Bronchial epithelial cell (primary cell): ENCODE measurements around the gene TMEFF1. TPM values are rescaled to one million over a fixed set of nuclear protein-coding genes. Genes with fewer than 3 reads are reported as not detected.

Source experiments
- DNase-seq: peaks from one replicate; pipeline ENCODE4 v3.0.0-alpha.2; 2010; ENCODE audit warnings: low read depth
- FAIRE-seq: peaks from 2 replicates; lab custom pipeline; 2011; peaks lifted over from hg19 to GRCh38; lab: Jason Lieb, UNC
- H3K27me3 ChIP-seq: 2 replicates; pipeline ENCODE4 v1.5.1; 2011; ENCODE audit warnings: low read length; ENCODE audit not compliant: control insufficient read depth, insufficient read depth
- H3K36me3 ChIP-seq: 2 replicates; pipeline ENCODE4 v1.5.1; 2011; ENCODE audit warnings: low read length; ENCODE audit not compliant: control insufficient read depth, insufficient read depth
- H3K4me3 ChIP-seq: 2 replicates; pipeline ENCODE4 v1.5.1; 2011; ENCODE audit warnings: mild to moderate bottlenecking, low read depth, low read length, control low read depth
- total RNA-seq: library from RNA; depleted of rRNA; stranded (reverse); fragments of >200 nt; gene quantifications from 2 replicates; pipeline ENCODE4 v1.2.1, GENCODE V29; 2014
- TF ChIP-seq, protein P1 (sequence below): IDR thresholded peaks from 2 replicates; pipeline ENCODE4 v1.5.1; 2011; ENCODE audit warnings: mild to moderate bottlenecking, moderate library complexity, low read length, control low read depth, inconsistent platforms; ENCODE audit not compliant: insufficient read depth, severe bottlenecking

The TMEFF1 gene
- total RNA-seq, 1 donor from 2014 or later, result 0.26 TPM

DNA sequence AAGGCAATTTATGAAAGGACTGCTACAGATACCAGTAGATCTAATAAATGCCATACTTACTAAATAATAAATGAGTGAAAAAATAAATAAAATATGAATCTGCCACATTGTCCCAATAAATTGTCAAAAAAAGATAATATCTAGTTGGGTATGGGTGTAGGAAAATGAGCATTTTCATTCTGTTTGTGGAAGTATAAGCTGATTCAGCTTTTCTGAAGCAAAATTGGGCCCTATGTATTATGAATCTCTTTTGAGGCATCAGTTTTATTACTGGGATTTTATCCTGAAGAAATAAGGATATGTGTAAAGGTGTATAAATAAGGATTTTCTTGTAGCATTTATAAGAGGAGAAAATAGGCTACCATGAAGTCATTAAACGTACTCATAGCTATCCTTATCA is 151.0 kb downstream of the TMEFF1 start:
- Histone ChIP-seq H3K27me3 (no peaks in the 10 kb centered on the region), H3K4me3 (no peak overlapping the region), H3K36me3 (no peaks in the 10 kb centered on the region)
- DNase-seq (no peak), FAIRE-seq (no peak)
- TF ChIP-seq, protein P1, sequence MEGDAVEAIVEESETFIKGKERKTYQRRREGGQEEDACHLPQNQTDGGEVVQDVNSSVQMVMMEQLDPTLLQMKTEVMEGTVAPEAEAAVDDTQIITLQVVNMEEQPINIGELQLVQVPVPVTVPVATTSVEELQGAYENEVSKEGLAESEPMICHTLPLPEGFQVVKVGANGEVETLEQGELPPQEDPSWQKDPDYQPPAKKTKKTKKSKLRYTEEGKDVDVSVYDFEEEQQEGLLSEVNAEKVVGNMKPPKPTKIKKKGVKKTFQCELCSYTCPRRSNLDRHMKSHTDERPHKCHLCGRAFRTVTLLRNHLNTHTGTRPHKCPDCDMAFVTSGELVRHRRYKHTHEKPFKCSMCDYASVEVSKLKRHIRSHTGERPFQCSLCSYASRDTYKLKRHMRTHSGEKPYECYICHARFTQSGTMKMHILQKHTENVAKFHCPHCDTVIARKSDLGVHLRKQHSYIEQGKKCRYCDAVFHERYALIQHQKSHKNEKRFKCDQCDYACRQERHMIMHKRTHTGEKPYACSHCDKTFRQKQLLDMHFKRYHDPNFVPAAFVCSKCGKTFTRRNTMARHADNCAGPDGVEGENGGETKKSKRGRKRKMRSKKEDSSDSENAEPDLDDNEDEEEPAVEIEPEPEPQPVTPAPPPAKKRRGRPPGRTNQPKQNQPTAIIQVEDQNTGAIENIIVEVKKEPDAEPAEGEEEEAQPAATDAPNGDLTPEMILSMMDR, result no peak

DNA sequence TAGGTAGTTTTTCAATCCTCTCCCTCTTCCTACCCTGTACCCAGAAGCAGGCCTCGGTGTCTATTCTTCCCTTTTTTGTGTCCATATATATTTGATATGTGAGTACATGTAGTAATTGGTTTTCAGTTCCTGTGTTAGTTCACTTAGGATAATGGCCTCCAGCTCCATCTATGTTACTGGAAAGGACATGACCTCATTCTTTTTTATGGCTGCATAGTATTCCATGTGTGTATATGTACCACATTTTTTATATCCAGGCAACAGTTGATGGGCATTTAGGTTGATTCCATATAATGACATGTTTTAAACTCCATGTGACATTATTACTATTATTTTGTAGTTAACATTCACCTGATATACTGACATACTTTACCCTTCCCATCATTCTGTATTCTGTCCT is 154.0 kb downstream of the TMEFF1 start:
- H3K27me3 ChIP-seq, result no peaks in the 10 kb centered on the region
- TF ChIP-seq, protein P1, result no peak
- H3K36me3 ChIP-seq, result no peaks in the 10 kb centered on the region
- H3K4me3 ChIP-seq, result no peak overlapping the region
- no peak for FAIRE-seq
- no peak for DNase-seq

Other genes with a start within 250 kb of the TMEFF1 start
- 22.9 and 30.0 TPM in 2 replicates for gene TEX10, start 120.2 kb upstream of the TMEFF1 start, total RNA-seq
- 37.1 and 38.7 TPM in 2 replicates for gene MSANTD3, start 46.0 kb upstream of the TMEFF1 start, total RNA-seq
- gene CAVIN4, start 104.9 kb downstream of the TMEFF1 start, total RNA-seq, result 0.26 and 0.53 TPM in 2 replicates